GM21390 (cell line): ENCODE measurements around the gene RFX4.
"Not testable (repeated sequence)": the region's sequence is repeated elsewhere in the genome, so short reads cannot be mapped to it uniquely, and the experiment has no call there.

ENCODE experiments used
- ATAC-seq: cut with Tn5 transposase; IDR thresholded peaks from one replicate; pipeline ENCODE4 v1.9.1; 2021; ENCODE audit not compliant: unreplicated experiment

The RFX4 gene

DNA sequence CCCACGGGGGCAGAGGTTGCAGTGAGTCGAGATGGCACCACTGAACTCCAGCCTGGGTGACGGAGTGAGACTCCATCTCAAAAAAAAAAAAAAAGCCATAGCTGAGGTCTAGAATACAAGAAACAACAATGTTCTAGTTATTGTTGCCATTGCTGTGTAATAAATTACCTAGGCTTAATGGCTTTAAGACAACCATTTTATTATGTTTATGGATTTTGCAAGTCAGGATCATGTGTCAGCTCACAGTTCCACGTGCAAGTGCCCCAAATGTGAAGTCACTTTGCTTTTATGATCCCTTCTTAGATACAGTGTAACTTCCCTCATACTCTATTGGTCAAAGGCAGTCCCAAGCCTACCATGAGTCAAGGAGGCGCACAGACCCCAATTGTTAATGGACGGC lies 142.1 kb downstream of the RFX4 start:
- no peak for ATAC-seq

DNA sequence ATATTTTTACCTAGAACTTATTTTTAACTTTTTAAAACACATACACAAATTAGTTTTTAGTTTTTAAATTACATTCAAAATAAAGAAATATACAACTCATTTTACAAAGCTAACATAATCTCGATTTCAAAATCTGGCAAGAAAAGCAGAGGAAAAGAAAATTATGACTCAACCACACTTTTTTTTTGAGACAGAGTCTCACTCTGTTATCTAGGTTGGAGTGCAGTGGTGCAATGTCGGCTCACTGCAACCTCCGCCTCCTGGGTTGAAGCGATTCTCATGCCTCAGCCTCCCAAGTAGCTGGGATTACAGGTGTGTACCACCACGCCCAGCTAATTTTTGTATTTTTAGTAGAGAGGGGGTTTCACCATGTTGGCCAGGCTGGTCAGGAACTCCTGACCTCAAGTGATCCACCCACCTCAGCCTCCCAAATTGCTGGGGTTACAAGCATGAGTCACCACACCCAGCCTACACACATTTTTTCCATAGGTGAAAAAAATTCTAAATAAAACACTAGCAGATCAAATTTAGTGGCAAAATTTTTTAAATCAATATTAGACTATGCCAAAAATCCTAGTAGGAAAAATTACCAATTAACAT lies 143.9 kb downstream of the RFX4 start:
- ATAC-seq: not testable (repeated sequence)

DNA sequence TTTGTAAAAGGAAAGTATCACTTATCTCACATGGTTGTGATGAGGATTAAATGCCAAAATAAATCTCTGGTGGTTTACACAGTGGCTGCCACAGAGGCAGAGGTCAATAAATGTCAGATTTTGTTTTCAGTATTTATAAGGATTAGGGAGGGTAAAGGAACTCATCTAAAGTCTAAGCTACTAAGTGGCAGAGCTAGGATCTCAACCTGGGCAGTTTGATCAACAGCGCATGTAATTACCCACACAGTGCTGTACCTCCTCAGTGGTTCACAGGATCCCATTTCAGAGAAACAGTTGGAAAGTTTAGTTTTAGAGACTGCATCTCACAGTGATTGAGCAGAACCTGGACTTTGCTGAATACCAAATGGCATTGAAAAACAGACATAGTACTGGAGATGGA lies 146.8 kb downstream of the RFX4 start:
- no peak for ATAC-seq

DNA sequence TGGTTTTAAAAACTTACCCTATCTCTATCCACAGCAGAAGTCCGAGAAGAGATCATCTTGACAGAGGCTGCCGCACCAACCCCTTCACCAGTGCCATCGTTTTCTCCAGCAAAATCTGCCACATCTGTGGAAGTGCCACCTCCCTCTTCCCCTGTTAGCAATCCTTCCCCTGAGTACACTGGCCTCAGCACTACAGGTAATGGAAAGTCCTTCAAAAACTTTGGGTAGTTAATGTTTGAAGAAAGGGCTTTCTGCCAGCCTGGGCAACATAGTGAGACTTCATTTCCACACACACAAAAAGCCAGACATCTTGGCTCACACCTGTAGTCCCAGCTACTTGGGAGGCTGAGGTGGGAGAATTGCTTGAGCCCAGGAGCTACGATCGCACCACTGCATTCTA lies 150.1 kb downstream of the RFX4 start:
- ATAC-seq: no peak

DNA sequence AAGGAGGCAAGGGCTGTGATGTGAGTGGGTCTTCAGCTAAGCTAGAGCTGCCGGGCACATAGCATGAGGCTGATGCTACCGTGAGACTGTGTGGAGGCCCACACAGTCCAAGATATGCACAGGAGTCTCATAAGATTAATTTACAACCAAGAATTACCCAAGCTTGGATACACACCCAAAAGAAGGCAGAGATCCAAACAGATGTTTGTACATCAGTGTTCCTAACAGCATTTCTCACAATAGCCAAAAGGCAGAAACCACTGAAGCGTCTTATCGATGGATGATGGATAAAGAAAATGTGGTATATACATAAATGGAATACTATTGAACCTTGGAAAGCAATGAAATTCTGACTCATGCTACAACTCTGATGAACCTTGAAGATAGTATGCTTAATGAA lies 150.9 kb downstream of the RFX4 start:
- ATAC-seq: no peak

DNA sequence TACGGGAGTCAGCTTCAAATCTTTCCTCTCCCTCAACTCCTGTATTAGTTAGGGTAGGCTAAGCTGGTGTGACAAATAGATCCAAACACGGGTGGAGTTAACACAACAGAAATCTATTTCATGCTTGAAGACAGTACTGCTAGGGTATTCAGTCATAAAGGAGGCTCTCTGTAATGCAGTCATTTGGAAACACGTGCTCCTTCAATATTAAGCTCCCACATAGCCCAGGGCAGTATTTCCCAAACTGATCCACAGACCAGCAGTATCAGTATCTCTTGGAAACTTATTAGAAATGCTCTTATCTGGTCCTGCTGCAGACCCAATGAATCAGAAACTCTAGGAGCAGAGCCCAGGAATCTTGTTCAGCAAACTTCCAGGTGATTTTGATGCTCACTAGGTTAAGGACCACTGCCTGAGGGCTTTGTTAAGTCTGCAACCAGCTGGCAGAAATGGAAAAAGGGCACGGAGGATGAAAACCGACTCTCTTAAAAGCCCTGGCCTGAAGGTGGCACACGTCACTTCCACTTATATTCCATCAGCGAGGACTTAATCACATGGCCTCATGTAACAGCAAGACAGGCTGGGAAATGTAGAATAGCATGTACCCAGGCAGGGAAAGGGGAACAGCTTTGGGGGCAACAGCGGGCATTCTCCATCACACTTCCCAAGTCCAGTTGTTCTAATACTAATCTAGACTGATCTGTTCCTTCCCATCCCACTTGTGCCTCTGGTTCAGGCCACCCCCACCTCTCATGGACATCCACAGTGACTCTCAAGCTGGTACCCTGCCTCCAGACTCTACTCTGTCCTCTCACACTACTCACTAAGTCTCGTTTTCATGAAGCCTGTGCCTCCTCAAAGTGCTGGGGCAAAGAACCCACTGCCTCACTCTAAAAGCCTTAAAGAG lies 153.5 kb downstream of the RFX4 start:
- no peak for ATAC-seq

DNA sequence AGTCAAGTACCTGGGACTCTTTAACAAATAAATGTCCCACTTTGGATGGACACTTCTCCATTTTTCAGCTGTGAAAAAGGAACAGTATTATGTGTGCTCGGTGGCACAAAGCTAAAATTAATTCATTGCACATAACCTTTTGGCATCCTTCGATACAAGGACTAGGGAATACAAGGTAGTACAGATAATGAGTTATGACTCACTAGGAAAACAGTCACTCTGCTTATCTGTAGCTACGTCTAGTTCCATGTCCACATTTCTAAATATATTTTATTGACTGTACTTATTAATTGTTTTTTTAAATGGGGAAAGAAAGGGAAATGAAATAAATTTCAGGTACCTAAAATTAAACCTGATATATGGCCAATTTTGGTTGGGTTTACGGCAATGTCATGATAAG lies 156.5 kb downstream of the RFX4 start:
- ATAC-seq: no peak

DNA sequence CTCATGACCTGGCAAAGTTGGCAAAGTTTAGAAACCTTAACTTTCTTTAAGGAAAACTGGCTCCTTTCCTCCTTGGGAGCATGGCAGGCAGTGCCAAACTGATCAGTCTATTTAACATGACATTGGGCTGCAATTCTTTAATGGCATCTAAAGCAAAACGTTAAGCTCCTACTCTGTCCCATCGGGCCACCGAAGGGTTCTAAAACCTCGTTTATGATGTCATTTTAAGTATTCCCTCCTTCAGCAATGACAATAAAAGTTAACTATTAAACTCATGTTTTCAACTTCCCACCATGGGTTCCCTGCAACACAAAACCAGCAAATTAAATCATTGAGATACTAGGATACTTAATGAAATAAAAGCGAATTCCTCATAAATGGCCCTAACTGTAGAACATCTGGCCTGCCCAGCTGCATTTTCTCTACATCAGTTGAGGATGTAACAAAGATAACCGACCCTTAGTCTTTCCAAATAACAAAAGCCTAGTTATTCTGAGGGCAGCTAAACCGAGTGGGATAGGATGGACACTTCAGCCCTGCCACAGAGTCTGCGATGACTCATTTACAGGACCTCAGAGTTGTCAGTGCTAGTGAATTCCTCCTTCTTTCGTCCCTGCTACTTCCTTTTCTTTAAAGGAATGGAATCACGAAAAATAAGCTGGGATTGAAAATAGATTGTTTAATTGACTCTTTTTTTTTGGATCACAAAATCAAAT lies 157.2 kb downstream of the RFX4 start:
- ATAC-seq: no peak

DNA sequence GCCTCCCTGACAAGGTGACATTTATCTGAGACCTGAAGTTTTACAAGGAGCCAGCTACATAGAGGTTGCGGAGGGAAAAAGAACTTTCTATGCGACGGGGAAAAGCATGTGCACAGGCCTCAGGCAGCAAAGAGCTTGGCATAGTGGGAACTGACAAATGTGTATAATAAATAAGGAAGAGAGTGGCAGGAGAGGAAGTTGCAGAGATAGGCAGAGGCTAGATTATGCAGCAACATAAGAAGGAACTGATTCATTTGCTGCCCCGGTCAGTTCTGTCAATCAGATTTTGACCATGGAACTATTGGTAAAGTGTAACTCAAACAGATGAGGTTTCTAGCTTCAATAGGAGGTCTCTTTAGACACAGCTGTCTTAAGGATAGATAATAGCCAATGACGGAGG lies 158.0 kb downstream of the RFX4 start:
- ATAC-seq: no peak

DNA sequence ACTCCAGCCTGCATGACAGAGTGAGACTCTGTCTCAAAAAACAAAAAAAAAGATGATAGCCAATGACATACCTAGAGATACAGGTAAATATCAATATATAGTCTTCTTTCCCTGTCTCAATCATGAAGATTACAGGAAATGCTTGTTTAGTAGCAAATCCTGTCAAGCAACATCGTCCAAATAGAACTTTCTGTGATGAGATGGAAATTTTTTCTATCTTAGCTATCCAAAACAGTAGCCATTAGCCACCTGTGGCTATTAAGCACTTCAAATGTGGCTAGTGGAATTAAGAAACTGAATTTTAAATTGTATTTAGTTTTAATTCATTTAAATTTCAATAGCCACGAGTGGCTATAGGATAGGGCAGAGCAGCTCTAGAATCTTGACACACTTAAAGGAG lies 158.4 kb downstream of the RFX4 start:
- no peak for ATAC-seq

DNA sequence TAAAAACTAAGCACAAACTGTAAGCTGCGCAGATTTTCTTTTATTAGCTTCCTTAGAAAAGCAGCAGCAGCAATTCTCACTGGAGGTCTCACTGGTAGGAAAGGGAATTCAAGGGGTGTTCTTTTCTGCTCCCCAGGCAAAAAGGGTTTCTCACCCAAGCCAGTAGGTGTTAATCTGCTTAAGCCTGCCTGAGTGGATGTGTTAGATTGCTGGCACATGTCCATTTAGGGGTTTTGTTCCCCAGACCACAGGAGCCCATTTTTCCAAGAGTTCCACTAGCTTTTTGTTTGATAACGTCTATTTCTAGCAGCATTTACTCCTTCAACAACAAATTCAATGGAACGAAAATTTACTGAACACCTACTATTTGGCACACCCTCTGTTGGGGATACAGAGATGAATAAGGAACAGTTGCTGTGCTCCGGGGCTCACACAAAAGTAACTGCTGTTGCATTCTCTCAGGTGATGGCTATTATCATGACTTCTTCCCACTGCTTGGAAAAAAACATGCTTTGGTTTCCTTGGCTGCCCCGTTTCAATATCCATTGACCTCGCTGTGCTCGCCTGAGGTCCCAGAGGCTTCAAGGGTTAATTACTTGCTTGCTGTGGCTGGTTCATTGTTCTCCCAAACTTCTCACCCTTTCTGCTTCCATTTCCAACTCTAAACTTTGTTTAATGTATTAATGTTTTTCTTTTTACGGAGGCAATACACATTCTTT lies 160.6 kb downstream of the RFX4 start:
- ATAC-seq: no peak

DNA sequence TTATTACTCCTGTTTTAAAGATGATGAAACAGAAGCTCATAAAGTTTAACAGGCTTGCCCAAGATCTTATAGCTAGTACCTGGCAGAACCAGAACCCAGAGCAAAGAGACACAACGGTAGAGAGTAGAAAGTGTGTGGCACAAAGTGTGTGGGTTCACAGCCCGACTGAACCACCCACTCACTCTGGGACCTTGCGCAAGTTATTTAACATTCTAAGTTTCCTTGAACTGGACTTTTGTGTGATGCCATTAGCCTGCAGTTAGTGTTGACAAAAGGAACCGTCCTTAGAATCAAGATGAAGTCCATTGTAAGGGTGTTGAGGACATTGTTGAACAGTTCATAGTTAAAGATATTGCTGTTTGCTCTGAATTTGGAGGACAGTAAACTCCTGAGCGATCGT lies 161.8 kb downstream of the RFX4 start:
- ATAC-seq: no peak

DNA sequence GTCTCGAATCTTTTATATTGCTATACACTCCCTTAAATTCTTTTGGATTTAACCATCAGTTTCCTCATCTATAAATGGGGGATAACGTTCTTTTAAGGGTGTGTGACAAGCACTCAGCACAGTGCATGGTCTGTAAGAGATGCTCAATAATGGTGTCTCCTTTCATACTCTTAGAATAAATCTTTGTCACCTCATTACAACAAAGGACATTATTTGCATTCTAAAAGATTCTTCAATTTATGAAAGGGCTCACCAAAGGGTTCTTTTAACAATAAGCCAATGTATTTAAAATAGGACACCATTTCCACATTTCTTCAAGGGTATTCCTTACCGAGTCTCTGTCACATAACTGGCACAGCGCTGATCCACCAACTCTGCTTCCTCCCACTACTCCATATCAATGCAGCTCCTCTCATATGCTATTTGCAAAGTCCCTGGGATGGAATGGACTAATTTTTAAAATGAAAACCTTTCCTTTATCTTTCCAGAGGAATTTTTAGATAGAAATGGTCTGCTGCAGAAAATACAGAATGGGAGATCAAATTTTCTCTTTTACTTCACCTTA lies 162.5 kb downstream of the RFX4 start:
- ATAC-seq: no peak

DNA sequence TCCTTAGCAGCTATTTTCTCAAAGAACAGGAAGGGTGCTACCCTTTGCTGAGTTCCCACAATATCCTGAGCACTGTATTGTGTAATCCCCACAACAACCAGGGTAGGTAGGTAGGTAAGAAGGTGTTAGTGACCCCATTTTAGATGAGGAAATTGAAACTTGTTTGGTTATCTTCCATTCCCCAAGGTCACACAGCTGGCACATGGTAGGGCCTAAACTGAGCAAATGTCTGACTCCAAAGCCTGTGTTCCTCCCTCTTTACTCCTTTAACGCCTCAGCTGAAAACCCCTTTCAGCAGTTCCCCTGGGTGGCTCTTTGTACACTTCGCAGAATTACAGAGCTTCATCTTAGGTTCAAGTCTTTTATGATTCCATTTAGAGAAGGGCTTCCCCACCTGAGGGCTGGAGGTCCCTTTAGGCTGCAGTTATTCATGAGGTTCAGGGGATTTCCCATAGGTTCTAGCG lies 165.2 kb downstream of the RFX4 start:
- no peak for ATAC-seq

DNA sequence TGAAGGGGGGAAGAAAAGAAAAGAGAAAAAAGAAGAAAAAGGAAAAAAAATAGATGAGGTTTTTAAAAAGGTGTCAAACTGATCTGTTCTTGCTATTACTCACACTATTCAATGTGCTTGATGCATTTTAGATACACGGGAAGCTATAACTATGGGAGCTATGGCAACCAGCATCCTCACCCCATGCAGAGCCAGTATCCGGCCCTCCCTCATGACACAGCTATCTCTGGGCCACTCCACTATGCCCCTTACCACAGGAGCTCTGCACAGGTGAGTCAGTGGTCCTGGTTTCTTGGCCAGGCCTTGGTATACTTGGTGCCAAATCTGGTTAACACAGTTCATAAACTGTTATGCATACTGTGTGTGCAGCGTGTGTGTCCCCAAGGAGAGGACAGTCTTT lies 167.7 kb downstream of the RFX4 start:
- no peak for ATAC-seq

DNA sequence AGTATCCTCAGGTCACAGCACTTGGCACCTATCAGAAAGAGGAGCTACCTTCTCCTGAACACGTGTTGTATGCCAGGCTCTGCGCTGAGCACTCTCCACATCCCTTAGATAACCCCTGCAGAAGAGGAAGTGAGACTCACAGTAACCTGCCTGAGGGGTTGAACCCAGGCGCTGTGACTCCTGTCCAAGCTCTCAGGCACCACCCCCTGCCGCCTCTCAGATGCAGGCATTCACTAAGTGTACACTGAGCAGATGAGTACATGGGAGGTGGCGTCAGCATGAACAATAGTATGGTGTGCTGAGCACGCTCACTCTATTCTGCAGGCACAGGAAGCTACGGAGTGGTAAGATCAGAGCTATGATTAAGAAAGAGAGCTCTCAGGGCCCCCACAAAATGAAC lies 170.7 kb downstream of the RFX4 start:
- ATAC-seq: peak; percentile 99

DNA sequence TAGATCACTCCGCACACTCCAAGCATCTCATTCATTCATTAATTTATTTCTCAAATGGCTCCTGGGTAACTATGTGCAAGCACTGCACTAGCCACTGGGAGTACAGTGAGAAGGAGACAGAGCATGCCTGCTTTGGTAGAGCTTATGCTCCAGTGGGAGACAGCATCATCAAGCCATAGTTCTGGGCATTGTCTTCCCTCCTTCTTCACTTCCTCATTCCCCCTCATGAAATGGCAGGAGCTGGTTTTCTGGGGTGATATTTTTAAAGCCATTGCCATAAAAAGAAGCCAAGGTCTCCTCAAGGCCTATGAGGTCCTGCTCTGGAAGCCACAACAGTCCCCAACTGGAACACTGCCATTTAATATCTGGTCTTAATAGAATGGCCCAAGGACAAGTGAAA lies 171.5 kb downstream of the RFX4 start:
- ATAC-seq: no peak

DNA sequence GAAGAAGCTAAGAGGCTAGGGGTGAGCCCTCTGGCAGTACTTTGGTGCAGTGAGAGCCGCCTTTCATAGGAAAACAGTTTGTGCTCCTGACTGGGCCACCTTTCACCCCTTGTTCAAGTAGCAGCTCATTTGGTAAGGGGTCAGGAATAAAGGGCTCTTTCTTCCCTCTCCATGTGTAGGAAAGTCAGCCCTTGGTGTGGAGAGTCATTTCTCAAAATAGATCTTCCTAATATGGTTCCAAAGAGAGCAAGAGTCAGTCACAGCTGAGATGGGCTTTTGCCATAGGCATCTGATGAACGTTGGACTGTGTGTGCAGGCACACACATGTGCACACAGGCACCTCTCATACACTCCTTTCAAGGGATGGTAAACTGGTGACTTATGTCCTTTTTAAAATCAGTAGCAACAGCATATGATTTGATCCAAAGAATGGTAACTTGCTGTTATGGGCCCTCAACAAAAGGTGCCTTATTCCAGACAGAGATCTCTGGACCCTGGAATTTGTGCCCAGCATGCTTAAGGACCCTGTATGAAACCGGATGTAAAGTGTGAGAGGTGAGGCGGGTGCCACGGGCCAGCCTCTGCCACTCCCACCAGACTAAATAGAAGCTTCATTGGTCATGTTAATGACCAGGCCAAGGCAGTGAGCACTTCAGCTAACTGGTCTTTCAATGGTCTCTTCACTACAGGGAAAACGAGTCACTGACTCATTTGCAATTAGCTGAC lies 175.0 kb downstream of the RFX4 start:
- no peak for ATAC-seq

DNA sequence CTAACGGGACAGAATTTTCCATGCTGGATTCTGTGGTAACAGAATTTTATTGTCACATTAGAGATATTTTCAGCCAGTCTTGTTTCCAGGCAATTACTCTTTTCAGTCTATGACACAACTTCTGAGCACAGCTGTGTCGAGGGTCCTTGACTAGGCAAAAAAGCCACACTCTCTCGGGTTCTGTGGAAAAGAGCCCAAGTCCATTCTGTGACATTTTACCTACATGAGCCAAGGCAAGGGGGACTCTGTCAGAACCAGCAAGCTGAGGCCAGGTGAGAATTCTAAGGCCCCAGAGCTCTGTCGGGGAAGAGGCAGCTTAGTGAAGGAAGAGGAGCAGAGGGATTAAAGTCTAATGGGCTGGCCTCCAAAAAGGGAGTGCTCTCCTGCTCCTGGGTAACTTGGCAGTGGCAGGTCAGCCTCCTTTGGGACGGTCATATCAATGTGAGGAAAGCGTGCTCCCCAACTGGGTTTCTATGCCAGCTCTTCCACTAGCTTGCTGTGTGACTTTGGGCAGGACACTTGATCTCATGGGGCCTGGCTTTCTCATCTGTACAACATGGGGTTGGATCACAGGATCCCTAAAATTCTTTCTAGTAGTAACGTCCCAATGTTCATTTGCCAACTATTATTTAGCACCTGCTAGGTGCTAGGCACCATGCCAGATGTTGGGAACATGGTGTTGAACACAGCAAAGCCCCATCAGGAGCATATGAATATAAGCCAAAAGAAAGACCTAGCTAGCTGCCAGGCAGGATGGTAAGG lies 175.7 kb downstream of the RFX4 start:
- ATAC-seq: no peak
